HG02970 (cell line): ENCODE data around the gene SORCS2.
"Not testable (repeated sequence)": the region's sequence is repeated elsewhere in the genome, so short reads cannot be mapped to it uniquely, and the experiment has no call there.

ENCODE experiments used
- ATAC-seq: cut with Tn5 transposase; IDR thresholded peaks from one replicate; pipeline ENCODE4 v1.9.1; 2021; ENCODE audit warnings: mild to moderate bottlenecking, moderate library complexity, moderate number of reproducible peaks; ENCODE audit not compliant: unreplicated experiment, low FRiP score

SORCS2 gene

GRCh38 chr4:7549866-7550265 lies 357.5 kb downstream of the SORCS2 start:
- no peak for ATAC-seq

- ATAC-seq: no peak
These were observed 360.1 kb downstream of the SORCS2 start for GRCh38 chr4:7552466-7552865.

- ATAC-seq: no peak
These were observed 360.9 kb downstream of the SORCS2 start for GRCh38 chr4:7553280-7553679.

- no peak for ATAC-seq
These were observed 362.6 kb downstream of the SORCS2 start for GRCh38 chr4:7554905-7555304.

DNA sequence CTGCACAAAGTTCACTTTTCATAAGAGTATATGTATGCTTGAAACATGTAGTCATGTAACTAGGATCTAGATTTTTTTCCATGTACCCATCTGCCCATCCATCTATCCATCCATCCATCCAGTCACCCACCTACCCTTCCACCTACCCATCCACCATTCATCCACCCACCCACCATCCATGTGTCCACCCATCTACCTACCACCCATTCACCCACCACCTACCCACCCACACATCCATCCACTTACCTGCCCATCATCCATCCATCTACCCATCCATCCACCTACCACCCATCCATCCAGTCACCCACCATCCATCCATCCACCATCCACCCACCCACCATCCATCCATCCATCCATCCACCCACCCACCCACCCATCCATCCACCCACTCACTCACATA lies 364.2 kb downstream of the SORCS2 start:
- no peak for ATAC-seq

GRCh38 chr4:7557456-7557855 lies 365.1 kb downstream of the SORCS2 start:
- ATAC-seq: no peak

DNA sequence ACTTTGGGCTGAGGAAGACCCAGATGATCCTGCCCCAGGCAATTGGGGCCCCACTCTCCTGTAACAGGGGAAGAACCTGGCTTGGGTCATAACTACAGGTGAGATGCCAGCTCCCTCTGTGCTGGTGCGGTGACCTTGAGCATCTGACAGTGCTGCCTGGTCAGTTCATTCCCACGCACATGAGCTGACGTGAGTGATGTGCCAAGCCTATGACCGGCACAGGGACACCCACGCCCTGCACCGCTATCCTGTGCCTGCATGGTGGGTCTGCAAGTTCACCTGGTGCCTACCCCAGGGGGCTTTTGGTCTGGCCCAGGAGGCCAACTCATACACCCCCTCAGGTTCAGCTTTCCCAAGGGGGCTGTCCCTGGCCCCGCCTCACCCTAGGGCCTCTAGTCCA lies 366.1 kb downstream of the SORCS2 start:
- ATAC-seq: no peak

DNA sequence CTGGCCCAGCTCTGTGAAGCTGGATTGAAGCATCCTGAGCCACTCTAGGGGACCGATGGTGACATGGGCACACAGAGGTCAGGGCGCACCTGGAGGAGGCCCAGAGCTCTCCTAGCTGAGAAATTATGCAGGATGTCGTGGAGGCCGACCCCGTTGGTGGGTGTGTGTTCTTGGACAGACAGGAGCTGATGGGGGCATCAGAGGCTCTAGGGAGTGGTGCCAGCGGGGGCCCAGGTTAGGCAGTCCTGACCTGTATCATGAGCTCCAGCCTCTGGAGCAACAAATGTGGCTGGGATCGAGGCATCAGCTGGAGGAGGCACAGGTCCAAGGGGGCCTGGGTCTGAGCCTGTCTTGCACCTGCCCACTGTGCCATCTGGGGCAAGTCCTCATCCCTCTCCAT lies 367.0 kb downstream of the SORCS2 start:
- no peak for ATAC-seq

GRCh38 chr4:7559741-7560395 lies 367.5 kb downstream of the SORCS2 start:
- no peak for ATAC-seq

DNA sequence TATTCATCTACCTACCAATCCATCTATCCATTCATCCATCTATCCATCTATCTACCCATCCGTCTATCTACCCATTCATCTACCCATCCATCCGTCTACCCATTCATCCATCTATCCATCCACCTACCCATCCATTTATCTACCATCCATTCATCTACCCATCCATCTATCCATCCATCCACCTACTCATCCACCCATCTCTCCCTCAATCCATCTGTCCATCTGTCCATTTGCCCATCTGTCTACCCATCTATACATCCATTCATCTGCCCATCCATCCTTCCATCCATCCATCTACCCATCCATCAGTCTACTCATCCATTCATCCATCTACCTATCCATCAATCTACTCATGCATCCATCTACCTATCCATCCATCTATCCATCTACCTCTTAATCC lies 369.2 kb downstream of the SORCS2 start:
- no peak for ATAC-seq

- ATAC-seq: no peak
These were observed 371.9 kb downstream of the SORCS2 start for GRCh38 chr4:7564242-7564641.

DNA sequence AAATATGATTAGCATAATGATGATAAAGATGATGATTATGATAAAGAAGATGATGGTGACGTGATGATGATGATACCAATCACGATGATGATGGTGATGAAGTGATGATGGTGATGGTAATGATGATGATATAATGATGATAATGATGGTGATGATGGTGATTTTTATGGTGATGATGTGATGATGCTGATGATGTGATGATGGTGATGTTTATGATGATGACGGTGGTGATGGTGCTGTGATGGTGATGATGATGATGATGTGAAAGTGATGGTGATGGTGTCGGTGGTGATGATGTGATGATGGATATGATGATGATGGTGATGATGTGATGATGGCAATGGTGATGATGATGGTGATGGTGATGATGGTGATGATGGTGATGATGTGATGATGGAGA lies 373.1 kb downstream of the SORCS2 start:
- ATAC-seq: no peak

GRCh38 chr4:7569810-7570783 lies 377.8 kb downstream of the SORCS2 start:
- no peak for ATAC-seq

DNA sequence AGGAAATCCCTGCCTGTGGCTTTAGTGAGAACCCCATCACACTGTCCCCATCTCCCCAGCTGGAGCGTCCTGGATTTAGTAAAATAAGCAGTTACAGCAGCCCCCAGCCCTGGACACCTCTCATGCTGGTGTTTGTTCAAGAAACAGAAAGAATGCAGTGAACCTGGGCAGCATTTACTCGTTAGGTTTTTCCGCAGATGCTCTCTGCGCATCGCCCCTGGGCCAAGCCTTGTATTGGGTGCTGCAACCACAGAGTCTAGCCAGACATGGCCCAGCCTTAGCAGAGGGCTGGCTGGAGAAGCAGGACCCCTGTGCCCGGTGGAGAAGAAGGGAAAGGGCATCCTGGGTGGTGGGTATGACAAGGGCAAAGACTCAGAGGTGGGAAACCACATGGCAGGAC lies 378.7 kb downstream of the SORCS2 start:
- ATAC-seq: no peak

DNA sequence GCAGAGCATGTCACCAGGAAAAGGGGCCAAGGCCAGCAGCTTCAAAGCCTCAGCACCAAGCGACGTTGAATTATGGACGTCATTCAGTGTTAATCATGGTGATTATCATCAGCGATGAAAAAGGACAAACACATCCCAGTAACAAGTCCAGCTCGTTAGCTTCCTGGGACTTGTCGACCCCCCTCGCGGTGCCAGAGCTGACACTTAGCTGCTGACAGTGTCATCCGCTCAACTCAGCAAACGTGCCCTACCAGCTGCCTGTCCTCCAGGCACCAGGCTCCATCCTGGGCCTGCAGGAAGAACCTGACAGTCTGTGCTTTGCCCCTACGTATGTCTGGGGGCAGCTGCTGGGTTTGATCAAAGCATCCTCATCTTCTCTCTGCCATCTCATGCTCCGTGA lies 379.4 kb downstream of the SORCS2 start:
- no peak for ATAC-seq

DNA sequence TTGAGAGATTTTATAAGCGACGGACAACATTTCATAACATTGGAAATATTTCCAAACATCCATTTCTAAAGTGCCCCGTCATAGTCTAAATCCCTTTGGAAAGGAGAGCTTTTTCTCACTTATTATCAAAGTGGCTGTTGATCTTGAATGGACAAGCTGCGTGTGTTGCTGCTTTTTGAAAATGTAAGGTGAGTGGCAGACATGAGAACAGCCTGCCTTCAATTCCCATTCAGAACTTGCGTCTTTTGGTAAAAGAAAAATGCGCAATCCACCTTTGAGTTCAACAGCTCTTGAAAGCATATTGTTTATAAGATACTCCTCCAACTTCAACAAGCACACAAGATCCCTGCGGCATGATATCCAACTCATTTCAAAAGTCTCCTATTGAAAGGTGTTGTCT lies 380.6 kb downstream of the SORCS2 start:
- no peak for ATAC-seq

DNA sequence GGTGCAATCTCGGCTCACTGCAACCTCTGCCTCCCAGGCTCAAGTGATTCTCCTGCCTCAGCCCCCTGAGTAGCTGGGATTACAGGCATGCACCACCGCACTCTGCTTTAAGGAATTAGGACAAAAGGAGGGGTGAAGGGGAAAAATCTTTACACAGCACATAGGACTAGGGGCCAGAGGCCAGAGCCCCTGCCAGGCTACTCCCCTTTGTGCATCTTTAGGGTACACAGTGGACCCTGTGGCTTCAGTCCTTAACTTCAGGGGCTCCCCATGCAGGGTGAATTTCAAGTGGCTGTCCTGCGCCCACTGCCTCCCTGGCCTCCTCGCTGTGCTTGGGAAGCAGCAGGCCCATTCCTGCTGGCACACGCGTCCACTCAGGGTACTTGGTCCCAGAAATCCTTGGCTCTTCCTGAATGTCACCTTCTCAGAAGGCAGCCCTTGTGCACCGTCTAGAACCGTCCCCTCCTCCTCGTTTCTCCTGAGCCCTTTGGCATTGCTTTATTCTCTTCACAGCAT lies 381.3 kb downstream of the SORCS2 start:
- no peak for ATAC-seq

DNA sequence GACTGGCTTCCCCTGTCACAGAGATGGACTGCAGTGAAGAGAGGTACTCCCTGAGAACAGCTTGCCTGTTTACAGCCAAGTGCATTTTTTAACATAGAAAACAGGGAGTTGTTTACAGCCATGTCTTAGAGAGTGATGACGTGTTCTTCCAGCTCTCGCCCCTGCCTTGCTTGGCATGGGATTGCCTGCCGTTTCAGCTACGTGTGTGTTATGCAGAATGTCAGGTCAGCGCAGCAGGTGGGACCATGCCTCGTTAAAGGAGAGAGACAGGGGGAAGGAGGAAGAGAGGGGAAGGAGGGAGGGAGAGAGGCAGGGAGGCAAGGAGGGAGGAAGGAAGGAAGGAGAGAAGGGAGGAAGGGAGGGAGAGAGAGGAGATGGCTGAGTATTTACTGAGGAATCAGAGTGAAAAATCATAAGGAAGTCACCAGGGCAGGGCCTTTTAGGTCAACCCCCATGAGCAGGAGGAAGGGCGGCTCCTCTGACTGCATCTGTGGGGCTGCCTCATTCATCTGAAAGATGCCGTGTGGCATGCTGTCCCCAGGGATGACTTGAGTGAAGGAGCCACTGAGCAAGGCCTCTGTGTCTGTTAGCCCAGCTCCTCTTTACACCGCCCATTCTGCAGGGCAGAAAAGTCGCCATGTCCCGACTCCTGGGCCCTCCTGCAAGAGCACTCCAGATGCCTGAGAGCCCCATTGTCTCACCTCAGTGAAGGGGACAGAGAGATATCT lies 382.1 kb downstream of the SORCS2 start:
- ATAC-seq: no peak

DNA sequence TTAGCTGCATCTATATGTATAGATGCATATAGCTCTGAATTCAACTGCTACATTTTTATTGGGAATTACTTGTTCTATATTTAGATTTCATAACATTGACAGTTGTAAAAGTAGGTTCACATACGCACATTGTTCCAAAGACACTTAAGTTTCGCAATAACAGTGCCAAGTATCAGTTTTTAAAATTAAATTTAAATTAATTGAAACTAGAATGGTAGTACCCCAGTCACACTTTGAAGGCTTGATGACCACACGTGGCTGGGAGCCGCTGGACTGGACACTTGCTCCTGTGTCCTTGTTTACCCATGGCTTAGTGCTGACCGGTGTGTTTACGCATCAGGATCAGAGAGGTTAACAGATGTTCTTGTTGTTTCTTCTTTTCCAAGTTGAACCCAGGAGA lies 383.1 kb downstream of the SORCS2 start:
- ATAC-seq: no peak

GRCh38 chr4:7577361-7578039 lies 385.2 kb downstream of the SORCS2 start:
- not testable (repeated sequence) for ATAC-seq
